ENCODE results near the gene MTRR. TPM values are rescaled to one million over a fixed set of nuclear protein-coding genes. Genes with fewer than 3 reads are reported as not detected.

MTRR gene
- total and polyA plus RNA-seq, 8 donors: 9.7 to 53.9 (median 18.5) TPM

DNA sequence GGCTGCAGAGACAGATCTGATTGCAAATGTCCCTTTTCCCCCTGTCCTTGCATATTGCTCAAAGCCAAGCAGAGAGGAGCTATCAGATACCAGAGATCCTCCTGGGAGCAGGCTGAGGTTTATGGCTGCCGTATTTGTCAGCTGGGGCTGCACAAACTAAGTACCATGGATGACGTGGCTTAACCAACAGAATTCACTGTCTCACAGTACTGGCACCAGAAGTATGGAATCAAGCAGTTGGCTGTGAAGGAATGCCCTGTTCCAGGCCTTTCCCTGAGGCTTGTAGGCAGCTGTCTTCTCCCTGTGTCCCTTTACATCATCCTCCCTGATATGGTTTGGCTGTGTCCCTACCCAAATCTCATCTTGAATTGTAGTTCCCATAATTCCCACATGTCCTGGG lies 20.7 kb upstream of the MTRR start:
- H3K4me1 ChIP-seq: peaks cover 14 to 35% (median 29%) of the 10 kb centered on the region in 4 donors
- no peaks in the 10 kb centered on the region for H3K9me3 ChIP-seq
- TF ChIP-seq POLR2AphosphoS5 (IDR thresholded peaks at IDR 0.05): no peak
- TF ChIP-seq, protein P1, sequence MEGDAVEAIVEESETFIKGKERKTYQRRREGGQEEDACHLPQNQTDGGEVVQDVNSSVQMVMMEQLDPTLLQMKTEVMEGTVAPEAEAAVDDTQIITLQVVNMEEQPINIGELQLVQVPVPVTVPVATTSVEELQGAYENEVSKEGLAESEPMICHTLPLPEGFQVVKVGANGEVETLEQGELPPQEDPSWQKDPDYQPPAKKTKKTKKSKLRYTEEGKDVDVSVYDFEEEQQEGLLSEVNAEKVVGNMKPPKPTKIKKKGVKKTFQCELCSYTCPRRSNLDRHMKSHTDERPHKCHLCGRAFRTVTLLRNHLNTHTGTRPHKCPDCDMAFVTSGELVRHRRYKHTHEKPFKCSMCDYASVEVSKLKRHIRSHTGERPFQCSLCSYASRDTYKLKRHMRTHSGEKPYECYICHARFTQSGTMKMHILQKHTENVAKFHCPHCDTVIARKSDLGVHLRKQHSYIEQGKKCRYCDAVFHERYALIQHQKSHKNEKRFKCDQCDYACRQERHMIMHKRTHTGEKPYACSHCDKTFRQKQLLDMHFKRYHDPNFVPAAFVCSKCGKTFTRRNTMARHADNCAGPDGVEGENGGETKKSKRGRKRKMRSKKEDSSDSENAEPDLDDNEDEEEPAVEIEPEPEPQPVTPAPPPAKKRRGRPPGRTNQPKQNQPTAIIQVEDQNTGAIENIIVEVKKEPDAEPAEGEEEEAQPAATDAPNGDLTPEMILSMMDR (IDR thresholded peaks at IDR 0.05): no peak
- TF ChIP-seq EP300 (IDR thresholded peaks at IDR 0.05): no peak
- TF ChIP-seq POLR2A (IDR thresholded peaks at IDR 0.05): no peak
- no peak overlapping the region for H3K4me3 ChIP-seq
- H3K36me3 ChIP-seq: no peaks in the 10 kb centered on the region
- intact Hi-C loops (cut with DNase I; ENCODE audit: low total_unique reads): no loop called here
- no peak for DNase-seq
- peaks cover 0 to 41% (median 14%) of the 10 kb centered on the region in 3 donors for H3K27me3 ChIP-seq
- no peak overlapping the region for H3K27ac ChIP-seq
- WGBS, 5 donors: 76 to 88% (median 79%) methylated on average over 2 of the region's 2 CpGs

DNA sequence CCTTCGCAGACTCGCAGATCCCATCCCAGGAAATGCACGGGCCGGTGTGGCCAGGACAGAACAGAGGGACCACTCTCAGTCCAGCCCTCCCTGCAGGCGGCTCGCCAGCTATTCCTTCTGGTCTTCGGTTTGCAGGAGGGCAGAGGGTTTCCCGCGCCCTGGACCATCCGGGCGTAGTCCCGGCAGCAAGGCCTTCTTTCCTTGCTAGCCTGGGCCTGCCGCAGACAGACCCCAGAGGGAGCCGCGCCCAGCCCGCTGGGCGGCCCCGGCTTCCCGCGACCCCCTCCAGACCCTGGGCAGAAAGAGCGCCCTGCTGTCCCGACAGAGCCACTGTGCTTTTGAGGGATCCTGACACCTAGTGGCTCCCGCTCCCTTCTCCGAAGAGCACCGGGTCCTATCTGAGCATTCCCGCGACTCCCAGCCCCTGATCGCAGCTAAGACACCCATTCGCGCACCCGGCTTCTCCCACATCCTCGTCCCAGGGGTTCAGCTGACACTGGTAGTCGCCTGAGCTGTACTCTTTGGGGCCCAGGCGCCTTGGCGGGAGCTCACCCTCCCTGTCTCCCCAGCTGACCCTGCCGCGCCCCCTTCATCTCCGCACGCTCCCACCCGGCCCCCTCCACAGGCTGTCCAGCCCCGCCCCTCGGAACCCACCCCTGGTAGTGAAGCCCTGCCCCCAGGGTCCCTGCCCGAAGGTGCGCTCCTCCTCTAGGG lies 19.1 kb upstream of the MTRR start:
- intact Hi-C loops (cut with DNase I; ENCODE audit: low total_unique reads): no loop called here
- Histone ChIP-seq H3K9me3 (no peaks in the 10 kb centered on the region), H3K4me3 (peak overlapping the region; percentile 57 to 86 (median 58)), H3K27ac (peak overlapping the region in 1 of 5 donors; percentile 8), H3K4me1 (peaks cover 14 to 35% (median 29%) of the 10 kb centered on the region in 4 donors), H3K36me3 (no peaks in the 10 kb centered on the region), H3K27me3 (peaks cover 0 to 35% (median 14%) of the 10 kb centered on the region in 3 donors)
- peak in 1 of 2 donors; percentile 60 for DNase-seq
- 4 to 7% (median 7%) methylated on average over 27 to 44 of the region's 44 CpGs for WGBS, 5 donors
- TF ChIP-seq POLR2A (IDR thresholded peaks at IDR 0.05): no peak
- TF ChIP-seq POLR2AphosphoS5 (IDR thresholded peaks at IDR 0.05): no peak
- TF ChIP-seq, protein P1 (IDR thresholded peaks at IDR 0.05): no peak
- no peak for TF ChIP-seq EP300 (IDR thresholded peaks at IDR 0.05)

DNA sequence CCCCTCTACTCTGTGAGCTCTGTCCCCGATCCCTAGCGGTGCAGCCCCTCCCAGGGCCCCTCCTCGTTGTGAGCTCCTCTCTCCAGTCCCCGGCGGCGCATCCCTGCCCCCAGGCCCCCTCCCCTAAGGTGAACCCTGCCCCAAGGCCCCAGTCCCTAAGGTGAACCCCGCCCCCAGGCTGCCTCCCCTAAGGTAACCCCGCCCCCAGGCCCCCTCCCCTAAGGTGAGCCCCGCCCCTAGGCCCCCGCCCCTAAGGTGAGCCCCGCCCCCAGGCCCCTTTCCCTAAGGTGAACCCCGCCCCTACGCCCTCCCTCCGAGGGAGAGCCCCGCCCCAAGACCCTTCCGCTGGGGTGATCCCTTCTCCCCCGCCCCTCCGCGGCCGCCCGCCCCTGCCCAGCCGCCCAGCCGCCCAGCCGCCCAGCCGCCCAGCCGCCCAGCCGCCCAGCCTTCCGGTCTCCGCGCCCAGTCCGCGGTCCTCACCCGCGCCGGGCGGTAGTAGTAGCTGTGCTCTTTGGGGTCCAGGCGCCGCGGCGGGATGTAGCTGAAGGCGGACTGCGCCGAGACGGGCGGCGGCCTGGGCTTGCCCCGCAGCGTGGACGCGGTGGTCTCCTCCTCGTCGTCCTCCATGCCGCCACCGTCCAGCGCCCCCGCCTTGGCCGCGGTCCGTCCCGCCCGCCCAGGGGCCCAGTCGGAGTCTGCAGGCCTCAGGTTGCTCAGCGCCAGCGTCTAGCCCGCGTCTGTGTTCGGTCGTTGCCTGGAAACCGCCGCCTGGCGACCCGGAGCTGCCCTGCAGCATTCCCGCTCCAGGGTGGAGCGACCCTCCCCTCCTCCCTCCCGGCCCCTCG lies 18.3 kb upstream of the MTRR start, which contains the start of gene CFAP90:
Gene CFAP90, minus strand, starts transcription at position 739 of the 845 bp plus-strand sequence. Its CDS starts 112 bp downstream, at position 627.
- H3K4me3 ChIP-seq: peak within 1 kb of the TSS; percentile 57 to 86 (median 58)
- H3K4me1 ChIP-seq: peaks cover 14 to 35% (median 29%) of the 10 kb centered on the region in 4 donors
- H3K27me3 ChIP-seq: peaks cover 0 to 35% (median 14%) of the 10 kb centered on the region in 3 donors
- H3K27ac ChIP-seq: peak within 1 kb of the TSS in 4 of 5 donors; percentile 36 to 60 (median 50)
- intact Hi-C loops (cut with DNase I; ENCODE audit: low total_unique reads): no loop called here
- no peak for TF ChIP-seq POLR2AphosphoS5 (IDR thresholded peaks at IDR 0.05)
- TF ChIP-seq POLR2A (IDR thresholded peaks at IDR 0.05): no peak
- TF ChIP-seq, protein P1 (IDR thresholded peaks at IDR 0.05): peak in 1 of 7 experiments; percentile 16
- no peak for TF ChIP-seq EP300 (IDR thresholded peaks at IDR 0.05)
- H3K36me3 ChIP-seq: no peaks in the 10 kb centered on the region
- DNase-seq: peak; percentile 62 to 93
- WGBS, 5 donors: 1 to 6% (median 2%) methylated on average over 20 to 76 of the region's 76 CpGs
- no peaks in the 10 kb centered on the region for H3K9me3 ChIP-seq

DNA sequence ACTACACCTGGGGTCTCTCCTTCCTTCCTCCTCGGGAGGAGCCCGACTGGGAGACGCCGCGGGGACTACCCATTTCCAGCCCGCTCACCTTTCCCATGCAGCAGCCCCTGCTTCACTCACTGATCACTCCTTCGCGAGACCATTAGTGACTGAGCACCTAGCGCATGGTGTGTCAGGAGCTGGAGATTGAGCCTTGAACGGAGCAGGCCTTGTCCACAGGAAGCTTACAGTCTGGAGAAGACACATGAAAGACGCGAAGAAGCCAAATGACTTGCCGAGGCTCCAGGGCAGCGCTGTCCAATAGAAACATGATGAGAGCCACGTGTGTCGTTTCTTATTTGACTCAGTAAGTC lies 17.7 kb upstream of the MTRR start:
- intact Hi-C loops (cut with DNase I; ENCODE audit: low total_unique reads): no loop called here
- H3K27ac ChIP-seq: peak overlapping the region in 3 of 5 donors; percentile 36 to 47 (median 46)
- H3K4me3 ChIP-seq: peak overlapping the region; percentile 57 to 86 (median 58)
- no peaks in the 10 kb centered on the region for H3K36me3 ChIP-seq
- TF ChIP-seq, protein P1 (IDR thresholded peaks at IDR 0.05): no peak
- no peak for TF ChIP-seq POLR2AphosphoS5 (IDR thresholded peaks at IDR 0.05)
- TF ChIP-seq POLR2A (IDR thresholded peaks at IDR 0.05): no peak
- no peak for TF ChIP-seq EP300 (IDR thresholded peaks at IDR 0.05)
- no peak for DNase-seq
- peaks cover 14 to 35% (median 29%) of the 10 kb centered on the region in 4 donors for H3K4me1 ChIP-seq
- WGBS, 5 donors: 25 to 53% (median 37%) methylated on average over 16 of the region's 16 CpGs
- no peaks in the 10 kb centered on the region for H3K9me3 ChIP-seq
- peaks cover 0 to 35% (median 14%) of the 10 kb centered on the region in 3 donors for H3K27me3 ChIP-seq

Measured in stomach (tissue), 9 donors.